ENCODE data around the gene KRTAP24-1.

Gene KRTAP24-1

GRCh38 chr21:30289215-30289614, 6.5 kb upstream of the KRTAP24-1 start, which contains the start of gene KRTAP25-1:
KRTAP25-1 (minus strand) TSS chr21:30289514; CDS start chr21:30289490, 24 bp downstream.
- no peak for TF ChIP-seq CTCF (conservative IDR thresholded peaks at IDR 0.05)

GRCh38 chr21:30271611-30272010, 11.1 kb downstream of the KRTAP24-1 start:
- no peak for TF ChIP-seq CTCF (conservative IDR thresholded peaks at IDR 0.05)
- H3K27ac ChIP-seq = peak overlapping the region; percentile 70

More at GRCh38 chr21:30289215-30289614, 6.5 kb upstream of the KRTAP24-1 start, which contains the start of gene KRTAP25-1:
- H3K27ac ChIP-seq = no peak within 1 kb of the TSS

- TF ChIP-seq CTCF (conservative IDR thresholded peaks at IDR 0.05) = no peak
- peak overlapping the region; percentile 70 for H3K27ac ChIP-seq
These were observed 11.6 kb downstream of the KRTAP24-1 start for GRCh38 chr21:30271156-30271555.

- no peak for TF ChIP-seq CTCF (conservative IDR thresholded peaks at IDR 0.05)
- peak overlapping the region; percentile 70 for H3K27ac ChIP-seq
These were observed 12.8 kb downstream of the KRTAP24-1 start for GRCh38 chr21:30269803-30270530.

- H3K27ac ChIP-seq = peak overlapping the region; percentile 70
These were observed 14.0 kb downstream of the KRTAP24-1 start for GRCh38 chr21:30268608-30269197.

GRCh38 chr21:30257773-30258172, 25.0 kb downstream of the KRTAP24-1 start:
- no peak overlapping the region for H3K27ac ChIP-seq
- TF ChIP-seq CTCF (conservative IDR thresholded peaks at IDR 0.05) = peak; percentile 85

More at GRCh38 chr21:30268608-30269197, 14.0 kb downstream of the KRTAP24-1 start:
- peak; percentile 29; the same call in 1 of the 2 replicates for TF ChIP-seq CTCF (conservative IDR thresholded peaks at IDR 0.05)

- H3K27ac ChIP-seq = no peak overlapping the region
- no peak for TF ChIP-seq CTCF (conservative IDR thresholded peaks at IDR 0.05)
These were observed 26.6 kb downstream of the KRTAP24-1 start for GRCh38 chr21:30256100-30256499.

Measured in VCaP (cell line).